K562 (cell line): ENCODE data around the gene DLK1. TPM values are rescaled to one million over a fixed set of nuclear protein-coding genes. Genes with fewer than 3 reads are reported as not detected.
A peak's percentile ranks its signal among the peaks of the same experiment; 100 is the strongest.

Experiments used
- ATAC-seq: fragments of 200-7000 bp; cut with Tn5 transposase; 3 replicates; pipeline ENCODE4 v1.9.1; 2020; ENCODE audit warnings: moderate library complexity
- BruUV-seq: library from RNA; stranded (reverse); fragments of 400-500 nt; replicated peaks from 2 replicates; lab custom pipeline; 2021; lab: Mats Ljungman, UMichigan
- CTCF ChIA-PET: fragments of 300-600 bp; formaldehyde crosslinking; extraction: SDS; loops from one replicate; lab custom pipeline; 2021; ENCODE audit warnings: low intra/inter-chr PET ratio; lab: Yijun Ruan, JAX
- POLR2A ChIA-PET: fragments of 300-600, 350-650 bp; sonication (Branson Sonifier 250); formaldehyde crosslinking; extraction: SDS; loops from one replicate; lab custom pipeline; 2021; ENCODE audit warnings: antibody characterized with exemption, inconsistent platforms; lab: Yijun Ruan, JAX
- DNase-seq, 4 experiments: peaks; one replicate each; pipeline versions ENCODE4 v3.0.0 to v3.0.0-alpha.2; 2011 to 2018; ENCODE audit warnings: low spot score in 3 of 4, mixed read lengths in 3 of 4; ENCODE audit errors: extremely low read depth in 1 of 4
- FAIRE-seq: peaks from 2 replicates; lab custom pipeline; 2011; peaks lifted over from hg19 to GRCh38; lab: Jason Lieb, UNC
- H2AFZ ChIP-seq: 2 replicates; pipeline ENCODE4 v1.6.0; 2011; ENCODE audit warnings: low read depth, low read length, control low read depth, inconsistent platforms
- H3K27ac ChIP-seq: fragments of 200-600 bp; 3 replicates; pipeline ENCODE4 v1.8.0; 2011; ENCODE audit warnings: low read depth, mild to moderate bottlenecking, control low read depth, inconsistent platforms, low read length, moderate library complexity, mixed read lengths; ENCODE audit errors: extremely low read depth
- H3K27me3 ChIP-seq, 2 experiments: fragments of 300-600 bp in 1 of 2; 2 replicates in 1 of 2; 3 replicates in 1 of 2; pipeline versions ENCODE4 v1.6.0 to v1.8.0; 2011; ENCODE audit warnings: inconsistent platforms in 2 of 2, low read length in 2 of 2, mild to moderate bottlenecking in 1 of 2, mixed read lengths in 1 of 2, moderate library complexity in 1 of 2; ENCODE audit not compliant: control insufficient read depth in 2 of 2, insufficient read depth in 2 of 2
- H3K36me3 ChIP-seq: fragments of 300-600 bp; 3 replicates; pipeline ENCODE4 v1.8.0; 2011; ENCODE audit warnings: mild to moderate bottlenecking, low read length, inconsistent platforms; ENCODE audit not compliant: control insufficient read depth, insufficient read depth
- H3K4me1 ChIP-seq, 2 experiments: fragments of 200-600 bp in 1 of 2; replicated peaks in 1 of 2; 2 replicates in 1 of 2; 3 replicates in 1 of 2; pipeline versions ENCODE4 v1.5.1 to v1.8.0; 2011; ENCODE audit warnings: inconsistent platforms in 2 of 2, low read length in 2 of 2, mild to moderate bottlenecking in 1 of 2, mixed read lengths in 1 of 2, moderate library complexity in 1 of 2; ENCODE audit not compliant: control insufficient read depth in 2 of 2, insufficient read depth in 2 of 2
- H3K4me2 ChIP-seq: 2 replicates; pipeline ENCODE4 v1.6.1; 2011; ENCODE audit warnings: low read length, control low read depth, inconsistent platforms, mixed read lengths; ENCODE audit not compliant: insufficient read depth
- H3K4me3 ChIP-seq: fragments of 200-600 bp; sonication (generic), shearing (Covaris generic); 2 replicates; pipeline ENCODE4 v1.5.1; 2016; ENCODE audit warnings: control low read depth, inconsistent platforms
- H3K79me2 ChIP-seq: fragments of 200-600 bp; 3 replicates; pipeline ENCODE4 v1.8.0; 2011; ENCODE audit warnings: low read length, inconsistent platforms; ENCODE audit not compliant: control insufficient read depth, insufficient read depth
- H3K9ac ChIP-seq, 2 experiments: 2 replicates each; pipeline versions ENCODE4 v1.6.0 to v1.6.1; 2011; ENCODE audit warnings: low read depth in 2 of 2, low read length in 2 of 2, control low read depth in 1 of 2, inconsistent platforms in 1 of 2, mild to moderate bottlenecking in 1 of 2, mixed read lengths in 1 of 2; ENCODE audit not compliant: insufficient read depth in 1 of 2
- H3K9me1 ChIP-seq: one replicate; pipeline ENCODE4 v1.6.0; 2011; ENCODE audit warnings: inconsistent platforms, mild to moderate bottlenecking, low read length, moderate library complexity; ENCODE audit not compliant: control insufficient read depth, insufficient read depth
- H3K9me3 ChIP-seq: replicated peaks from 2 replicates; pipeline ENCODE4 v1.5.1; 2011; ENCODE audit warnings: low read depth, low read length, inconsistent platforms; ENCODE audit not compliant: control insufficient read depth, insufficient read depth
- H4K20me1 ChIP-seq: replicated peaks from 2 replicates; pipeline ENCODE4 v1.6.1; 2011; ENCODE audit warnings: low read length, inconsistent platforms, mixed read lengths; ENCODE audit not compliant: control insufficient read depth, insufficient read depth
- ARID2 ChIP-seq: fragments of 450-650 bp; IDR thresholded peaks from 2 replicates; pipeline ENCODE4 v1.6.1; 2017; ENCODE audit warnings: antibody characterized with exemption, mild to moderate bottlenecking
- CBFA2T2 ChIP-seq: fragments of 450-650 bp; conservative IDR thresholded peaks from 2 replicates; pipeline ENCODE4 v1.6.1; 2017; ENCODE audit warnings: mild to moderate bottlenecking
- ELK1 ChIP-seq: sonication (generic); formaldehyde crosslinking; IDR thresholded peaks from 2 replicates; pipeline ENCODE4 v1.8.1; 2022; ENCODE audit warnings: missing genetic modification reagents
- HMG20A ChIP-seq: fragments of 450-650 bp; formaldehyde crosslinking; conservative IDR thresholded peaks from 2 replicates; pipeline ENCODE4 v1.4.0; 2020; ENCODE audit warnings: mild to moderate bottlenecking, mixed read lengths
- HOXB6 ChIP-seq: fragments of 250-450 bp; sonication (Bioruptor Pico); IDR thresholded peaks from 2 replicates; pipeline ENCODE4 v1.5.1; 2022; ENCODE audit warnings: mild to moderate bottlenecking, borderline replicate concordance
- MTA2 ChIP-seq: fragments of 450-650 bp; IDR thresholded peaks from 2 replicates; pipeline ENCODE4 v1.6.1; 2016; ENCODE audit warnings: low read depth
- NONO ChIP-seq, 2 experiments: fragments of 200-400 bp in 1 of 2; fragments of 450-650 bp in 1 of 2; formaldehyde crosslinking in 1 of 2; IDR thresholded peaks; 2 replicates each; pipeline ENCODE4 v1.6.1; 2017; ENCODE audit warnings: low read depth in 2 of 2, mild to moderate bottlenecking in 2 of 2, moderate library complexity in 2 of 2, low read length in 1 of 2
- PHF8 ChIP-seq: fragments of 200-600 bp; sonication (generic); IDR thresholded peaks from 2 replicates; pipeline ENCODE4 v1.6.1; 2012; ENCODE audit warnings: mixed run types, mild to moderate bottlenecking, inconsistent platforms, low read length, moderate library complexity, borderline replicate concordance
- RCOR1 ChIP-seq, 2 experiments: IDR thresholded peaks; 2 replicates each; pipeline ENCODE4 v1.6.1; 2012; ENCODE audit warnings: low read depth in 2 of 2, low read length in 2 of 2, borderline replicate concordance in 1 of 2, improper control_type of control experiment in 1 of 2
- SIX5 ChIP-seq, 2 experiments: IDR thresholded peaks; 2 replicates each; pipeline ENCODE4 v1.6.1; 2011; ENCODE audit warnings: low read length in 2 of 2, borderline replicate concordance in 1 of 2, low read depth in 1 of 2, mild to moderate bottlenecking in 1 of 2, moderate library complexity in 1 of 2; ENCODE audit not compliant: insufficient read depth in 1 of 2
- TGIF2 ChIP-seq: sonication (generic); formaldehyde crosslinking; IDR thresholded peaks from 2 replicates; pipeline ENCODE4 v1.8.1; 2022; ENCODE audit warnings: mild to moderate bottlenecking, missing genetic modification reagents, moderate library complexity
- ZC3H11A ChIP-seq: IDR thresholded peaks from 2 replicates; pipeline ENCODE4 v1.6.1; 2012; ENCODE audit warnings: low read depth, low read length, improper control_type of control experiment
- ZNF507 ChIP-seq: conservative IDR thresholded peaks from 2 replicates; pipeline ENCODE4 v1.6.1; 2017; ENCODE audit warnings: missing genetic modification characterization, missing compliant biosample characterization
- WGBS: fragments of 100-300 bp; shearing (Covaris generic); methylation state at CpG from one replicate; pipeline ENCODE4 v1.1.6; 2016; ENCODE audit warnings: low coverage, mixed read lengths; ENCODE audit not compliant: insufficient coverage; ENCODE audit errors: missing lambda C conversion rate; 5-methylcytosine and 5-hydroxymethylcytosine counted together
- in situ Hi-C: fragments of 300-500 bp; cut with MboI; formaldehyde crosslinking; loops from 4 replicates; pipeline ENCODE4 v1.15.0; 2018; ENCODE audit warnings: inconsistent platforms, mixed read lengths
- intact Hi-C: fragments of 100-400 bp; cut with micrococcal nuclease; formaldehyde crosslinking; loops from 2 replicates; pipeline ENCODE4 v1.14.2; 2022
- polyA plus RNA-seq, 8 experiments: library from polyadenylated mRNA; depleted of rRNA in 4 of 8; stranded (reverse) in 5 of 8; unstranded in 3 of 8; fragments of >200 nt; fragmentation: Nextera tagmentation in 2 of 8; fragmentation: Illumina TruSeq in 1 of 8; extraction: Ambion mirVana in 2 of 8; extraction: Trizol in 1 of 8; gene quantifications; 2 replicates each; pipeline versions ENCODE4 v1.2.1 to v1.2.3, GENCODE V29; 2011 to 2014; ENCODE audit warnings: inconsistent platforms in 1 of 8, missing spikeins in 1 of 8
- total RNA-seq, 7 experiments: library from RNA; depleted of rRNA in 6 of 7; stranded (reverse); fragments of >200 nt in 6 of 7; fragmentation: Illumina TruSeq in 2 of 7; extraction: Trizol in 2 of 7; gene quantifications; 2 replicates each; pipeline versions ENCODE4 v1.2.1 to v1.2.3, GENCODE V29; 2011 to 2021; ENCODE audit warnings: low replicate concordance in 1 of 7
- TF ChIP-seq, protein P1 (sequence below): sonication (generic); formaldehyde crosslinking; IDR thresholded peaks from 2 replicates; pipeline ENCODE4 v1.8.1; 2023; ENCODE audit warnings: mild to moderate bottlenecking, missing genetic modification reagents
- TF ChIP-seq, protein P2 (sequence below): fragments of 450-650 bp; formaldehyde crosslinking; IDR thresholded peaks from 2 replicates; pipeline ENCODE4 v1.4.0; 2020; ENCODE audit warnings: mild to moderate bottlenecking, moderate library complexity
- TF ChIP-seq, protein P3 (sequence below): IDR thresholded peaks from 2 replicates; pipeline ENCODE4 v1.6.1; 2014; ENCODE audit warnings: antibody characterized with exemption

DLK1 gene
- total and polyA plus RNA-seq, 9 of the 15 experiments (the other 6 are each of a cell fraction or from before 2014, with no cell fraction given), result 4.4 to 97.2 (median 15.3) TPM

GRCh38 chr14:100781952-100782351 is 55.3 kb downstream of the DLK1 start:
- CTCF ChIA-PET, result no interaction called here
- Histone ChIP-seq H3K27me3 (no peaks in the 10 kb centered on the region), H3K9ac (no peak overlapping the region), H3K4me2 (no peak overlapping the region), H2AFZ (0 out of 2 replicates have a peak overlapping the region, but pooled peaks have one; percentile 9), H3K9me1 (no peaks in the 10 kb centered on the region)
- no peak for FAIRE-seq
- 82% methylated on average over 8 of the region's 8 CpGs for WGBS
- TF ChIP-seq ARID2 (no peak), ZNF507 (tag) (no peak), ELK1 (CRISPR knock-in tag) (no peak), ZC3H11A (no peak), MTA2 (no peak), HMG20A (CRISPR knock-in tag) (no peak), SIX5 (IDR thresholded peaks at IDR 0.05; ENCODE audit: borderline replicate concordance in 1 of 2, insufficient read depth in 1 of 2, low read depth in 1 of 2, low read length in 2 of 2) (no peak), TGIF2 (no peak), RCOR1 (IDR thresholded peaks at IDR 0.05; ENCODE audit: borderline replicate concordance in 1 of 2, low read depth in 2 of 2, low read length in 2 of 2) (no peak), PHF8 (no peak), HOXB6 (CRISPR knock-in tag) (no peak), NONO (IDR thresholded peaks at IDR 0.05; ENCODE audit: low read depth in 2 of 2, low read length in 1 of 2) (no peak), CBFA2T2 (no peak)
- TF ChIP-seq, protein P1, sequence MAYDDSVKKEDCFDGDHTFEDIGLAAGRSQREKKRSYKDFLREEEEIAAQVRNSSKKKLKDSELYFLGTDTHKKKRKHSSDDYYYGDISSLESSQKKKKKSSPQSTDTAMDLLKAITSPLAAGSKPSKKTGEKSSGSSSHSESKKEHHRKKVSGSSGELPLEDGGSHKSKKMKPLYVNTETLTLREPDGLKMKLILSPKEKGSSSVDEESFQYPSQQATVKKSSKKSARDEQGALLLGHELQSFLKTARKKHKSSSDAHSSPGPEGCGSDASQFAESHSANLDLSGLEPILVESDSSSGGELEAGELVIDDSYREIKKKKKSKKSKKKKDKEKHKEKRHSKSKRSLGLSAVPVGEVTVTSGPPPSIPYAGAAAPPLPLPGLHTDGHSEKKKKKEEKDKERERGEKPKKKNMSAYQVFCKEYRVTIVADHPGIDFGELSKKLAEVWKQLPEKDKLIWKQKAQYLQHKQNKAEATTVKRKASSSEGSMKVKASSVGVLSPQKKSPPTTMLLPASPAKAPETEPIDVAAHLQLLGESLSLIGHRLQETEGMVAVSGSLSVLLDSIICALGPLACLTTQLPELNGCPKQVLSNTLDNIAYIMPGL (CRISPR knock-in tag), result no peak
- TF ChIP-seq, protein P2, sequence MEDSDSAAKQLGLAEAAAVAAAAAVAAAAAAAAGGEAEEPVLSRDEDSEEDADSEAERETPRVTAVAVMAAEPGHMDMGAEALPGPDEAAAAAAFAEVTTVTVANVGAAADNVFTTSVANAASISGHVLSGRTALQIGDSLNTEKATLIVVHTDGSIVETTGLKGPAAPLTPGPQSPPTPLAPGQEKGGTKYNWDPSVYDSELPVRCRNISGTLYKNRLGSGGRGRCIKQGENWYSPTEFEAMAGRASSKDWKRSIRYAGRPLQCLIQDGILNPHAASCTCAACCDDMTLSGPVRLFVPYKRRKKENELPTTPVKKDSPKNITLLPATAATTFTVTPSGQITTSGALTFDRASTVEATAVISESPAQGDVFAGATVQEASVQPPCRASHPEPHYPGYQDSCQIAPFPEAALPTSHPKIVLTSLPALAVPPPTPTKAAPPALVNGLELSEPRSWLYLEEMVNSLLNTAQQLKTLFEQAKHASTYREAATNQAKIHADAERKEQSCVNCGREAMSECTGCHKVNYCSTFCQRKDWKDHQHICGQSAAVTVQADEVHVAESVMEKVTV (CRISPR knock-in tag), result no peak
- TF ChIP-seq, protein P3, sequence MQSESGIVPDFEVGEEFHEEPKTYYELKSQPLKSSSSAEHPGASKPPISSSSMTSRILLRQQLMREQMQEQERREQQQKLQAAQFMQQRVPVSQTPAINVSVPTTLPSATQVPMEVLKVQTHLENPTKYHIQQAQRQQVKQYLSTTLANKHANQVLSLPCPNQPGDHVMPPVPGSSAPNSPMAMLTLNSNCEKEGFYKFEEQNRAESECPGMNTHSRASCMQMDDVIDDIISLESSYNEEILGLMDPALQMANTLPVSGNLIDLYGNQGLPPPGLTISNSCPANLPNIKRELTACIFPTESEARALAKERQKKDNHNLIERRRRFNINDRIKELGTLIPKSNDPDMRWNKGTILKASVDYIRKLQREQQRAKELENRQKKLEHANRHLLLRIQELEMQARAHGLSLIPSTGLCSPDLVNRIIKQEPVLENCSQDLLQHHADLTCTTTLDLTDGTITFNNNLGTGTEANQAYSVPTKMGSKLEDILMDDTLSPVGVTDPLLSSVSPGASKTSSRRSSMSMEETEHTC, result no peak
- TF ChIP-seq, all 486 proteins: peak for 0
- Histone ChIP-seq H3K4me3 (no peak overlapping the region), H3K27ac (no peak overlapping the region), H3K79me2 (no peaks in the 10 kb centered on the region), H3K9me3 (no peaks in the 10 kb centered on the region), H4K20me1 (no peaks in the 10 kb centered on the region), H3K4me1 (peaks cover 4 to 31% of the 10 kb centered on the region in 2 experiments; a peak in 4 of 5 replicates), H3K36me3 (no peaks in the 10 kb centered on the region)
- POLR2A ChIA-PET, result no interaction called here
- in situ Hi-C loops, result no loop called here
- DNase-seq, result no peak
- no TSS peak for BruUV-seq
- ATAC-seq, result no peak
- intact Hi-C loops, result no loop called here
